ENCODE measurements around the gene POLA2. TPM values are rescaled to one million over a fixed set of nuclear protein-coding genes. Genes with fewer than 3 reads are reported as not detected.
"Not testable (repeated sequence)": the region's sequence is repeated elsewhere in the genome, so short reads cannot be mapped to it uniquely, and the experiment has no call there.

The POLA2 gene
- polyA plus RNA-seq, 2 of the 4 experiments (the other 2 are of a cell fraction): 34.5 to 52.3 TPM

DNA sequence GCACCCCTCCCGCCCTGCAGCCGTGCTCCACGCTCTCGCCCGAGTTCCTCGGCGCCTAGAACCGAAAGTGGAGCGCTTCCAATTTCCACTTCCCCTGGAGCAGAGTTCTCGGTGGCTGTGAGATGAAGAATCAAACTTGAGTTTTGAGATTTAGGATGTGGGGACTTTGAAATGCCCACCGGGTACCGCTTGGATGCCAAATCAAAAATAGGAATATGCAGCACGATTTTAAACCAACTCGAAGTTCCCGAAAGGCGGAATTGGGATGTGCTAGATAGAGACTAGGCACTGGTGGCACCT is 569 bp downstream of the POLA2 start:
- WGBS (ENCODE audit: missing lambda C conversion rate): 2% methylated on average over 8 of the region's 16 CpGs
- ATAC-seq: no peak
- Histone ChIP-seq H3K4me3 (peak overlapping the region; percentile 77), H3K27ac (peak overlapping the region; percentile 82 to 93), H3K4me1 (peaks cover 11% of the 10 kb centered on the region), H3K9me3 (no peaks in the 10 kb centered on the region), H3K4me2 (peak overlapping the region; percentile 95)
- ChIA-PET CTCF (interaction anchor here (1.1 to 76.3 kb wide), 7 partner anchors 10 to 248 kb away, joined by 3 to 3090 read pairs (median 5); partner anchors contain the start of genes ARL2, CDC42EP2, DPF2 and TIGD3), POLR2A (interaction anchor here (0.8 to 1.7 kb wide), 9 partner anchors 13 to 263 kb away, joined by 3 to 11 read pairs (median 3); partner anchors contain the start of genes CAPN1, CDC42EP2, DPF2 and SCYL1)
- TF ChIP-seq PHF8 (IDR thresholded peaks at IDR 0.05; ENCODE audit: borderline replicate concordance, low read depth): 0 out of 2 replicates have a peak, but pooled peaks have one; percentile 4
- no peak for TF ChIP-seq CBX2 (IDR thresholded peaks at IDR 0.05; ENCODE audit: borderline replicate concordance, low read depth)
- no peak for TF ChIP-seq TFCP2L1 (CRISPR knock-in tag; IDR thresholded peaks at IDR 0.05)
- no peak for TF ChIP-seq KDM5A (IDR thresholded peaks at IDR 0.05)
- TF ChIP-seq, protein P1, sequence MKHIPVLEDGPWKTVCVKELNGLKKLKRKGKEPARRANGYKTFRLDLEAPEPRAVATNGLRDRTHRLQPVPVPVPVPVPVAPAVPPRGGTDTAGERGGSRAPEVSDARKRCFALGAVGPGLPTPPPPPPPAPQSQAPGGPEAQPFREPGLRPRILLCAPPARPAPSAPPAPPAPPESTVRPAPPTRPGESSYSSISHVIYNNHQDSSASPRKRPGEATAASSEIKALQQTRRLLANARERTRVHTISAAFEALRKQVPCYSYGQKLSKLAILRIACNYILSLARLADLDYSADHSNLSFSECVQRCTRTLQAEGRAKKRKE (CRISPR knock-in tag; IDR thresholded peaks at IDR 0.05; ENCODE audit: low read depth): no peak
- no peak for TF ChIP-seq HEYL (CRISPR knock-in tag; IDR thresholded peaks at IDR 0.05)
- no peak for TF ChIP-seq HDAC2 (IDR thresholded peaks at IDR 0.05)
- no peak for DNase-seq (ENCODE audit: low read depth in 1 of 2, low spot score in 1 of 2)
- no peak for FAIRE-seq

DNA sequence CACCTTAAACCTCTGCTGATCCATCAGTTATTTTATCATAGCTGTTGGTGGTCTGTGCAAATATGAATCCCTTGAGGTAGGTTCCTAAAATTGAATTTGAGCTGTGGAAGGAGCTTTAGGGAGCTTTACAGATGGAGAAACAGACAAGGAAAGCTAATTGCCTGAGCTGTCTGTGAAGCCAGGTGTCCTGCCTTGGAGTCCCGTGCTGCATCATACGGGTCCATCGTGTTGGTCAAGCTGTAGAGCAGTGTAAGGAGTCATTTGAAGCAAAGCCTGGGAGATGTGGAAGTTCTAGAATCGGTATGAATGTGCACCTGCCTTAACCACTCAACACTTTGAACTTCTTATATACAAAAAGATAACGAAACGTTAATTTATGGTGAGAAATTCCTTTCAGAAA is 1.0 kb downstream of the POLA2 start:
- ChIA-PET CTCF (interaction anchor here (0.7 to 76.3 kb wide), 7 partner anchors 9 to 248 kb away, joined by 3 to 3090 read pairs (median 5); partner anchors contain the start of genes ARL2, CDC42EP2, DPF2 and TIGD3), POLR2A (interaction anchor here (0.6 to 1.7 kb wide), 4 partner anchors 14 to 262 kb away, joined by 3 to 11 read pairs (median 5); partner anchors contain the start of genes DPF2 and SCYL1)
- Histone ChIP-seq H3K9me3 (no peaks in the 10 kb centered on the region), H3K4me2 (peak overlapping the region; percentile 95), H3K4me3 (peak overlapping the region; percentile 77), H3K27ac (peak overlapping the region; percentile 82 to 93), H3K4me1 (peaks cover 11% of the 10 kb centered on the region)
- DNase-seq (ENCODE audit: low read depth in 1 of 2, low spot score in 1 of 2) (no peak), FAIRE-seq (no peak), ATAC-seq (peak in 1 of 2 experiments; percentile 6; a peak in 1 of 6 replicates)
- TF ChIP-seq CHD2 (IDR thresholded peaks at IDR 0.05; ENCODE audit: low read length, partially characterized antibody): no peak
- no peak for TF ChIP-seq CBX8 (IDR thresholded peaks at IDR 0.05)
- no peak for TF ChIP-seq CHD4 (IDR thresholded peaks at IDR 0.05; ENCODE audit: borderline replicate concordance)
- TF ChIP-seq EHF (CRISPR knock-in tag; IDR thresholded peaks at IDR 0.05): no peak
- TF ChIP-seq KDM1A (IDR thresholded peaks at IDR 0.05; ENCODE audit: low read depth): no peak
- no peak for TF ChIP-seq BHLHE40 (IDR thresholded peaks at IDR 0.05; ENCODE audit: low read depth, low read length)
- TF ChIP-seq, protein P2, sequence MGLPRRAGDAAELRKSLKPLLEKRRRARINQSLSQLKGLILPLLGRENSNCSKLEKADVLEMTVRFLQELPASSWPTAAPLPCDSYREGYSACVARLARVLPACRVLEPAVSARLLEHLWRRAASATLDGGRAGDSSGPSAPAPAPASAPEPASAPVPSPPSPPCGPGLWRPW (IDR thresholded peaks at IDR 0.05): no peak
- no peak for TF ChIP-seq NFE2L2 (conservative IDR thresholded peaks at IDR 0.05; ENCODE audit: low read length)
- TF ChIP-seq, protein P3, sequence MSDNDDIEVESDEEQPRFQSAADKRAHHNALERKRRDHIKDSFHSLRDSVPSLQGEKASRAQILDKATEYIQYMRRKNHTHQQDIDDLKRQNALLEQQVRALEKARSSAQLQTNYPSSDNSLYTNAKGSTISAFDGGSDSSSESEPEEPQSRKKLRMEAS (IDR thresholded peaks at IDR 0.05): no peak
- 54% methylated on average over 6 of the region's 6 CpGs for WGBS (ENCODE audit: missing lambda C conversion rate)

DNA sequence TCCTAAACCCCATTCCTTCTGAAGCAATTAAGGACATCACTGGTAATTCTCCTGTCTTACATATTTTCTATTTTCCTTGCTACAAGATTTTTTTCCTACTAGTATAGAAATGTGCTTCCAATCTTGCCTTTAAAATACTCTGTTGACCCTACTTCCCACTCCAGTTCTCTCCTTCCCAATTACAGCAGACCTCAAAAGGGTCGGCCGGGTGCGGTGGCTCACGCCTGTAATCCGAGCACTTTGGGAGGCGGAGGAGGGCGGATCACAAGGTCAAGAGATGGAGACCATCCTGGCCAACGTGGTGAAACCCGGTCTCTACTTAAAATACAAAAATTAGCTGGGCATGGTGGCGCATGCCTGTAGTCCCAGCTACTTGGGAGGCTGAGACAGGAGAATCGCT is 3.0 kb downstream of the POLA2 start:
- POLR2A ChIA-PET; H3K9me3 ChIP-seq; DNase-seq (ENCODE audit: low read depth in 1 of 2, low spot score in 1 of 2); ATAC-seq; FAIRE-seq; H3K27ac ChIP-seq; H3K4me3 ChIP-seq; H3K4me2 ChIP-seq: not testable (repeated sequence)
- 95% methylated on average over 11 of the region's 11 CpGs for WGBS (ENCODE audit: missing lambda C conversion rate)
- peaks cover 11% of the 10 kb centered on the region for H3K4me1 ChIP-seq
- CTCF ChIA-PET: interaction anchor here (2.0 to 76.3 kb wide), 5 partner anchors 10 to 83 kb away, joined by 9 to 3090 read pairs (median 22); partner anchors contain the start of genes CAPN1, CDC42EP2, DPF2 and TIGD3

DNA sequence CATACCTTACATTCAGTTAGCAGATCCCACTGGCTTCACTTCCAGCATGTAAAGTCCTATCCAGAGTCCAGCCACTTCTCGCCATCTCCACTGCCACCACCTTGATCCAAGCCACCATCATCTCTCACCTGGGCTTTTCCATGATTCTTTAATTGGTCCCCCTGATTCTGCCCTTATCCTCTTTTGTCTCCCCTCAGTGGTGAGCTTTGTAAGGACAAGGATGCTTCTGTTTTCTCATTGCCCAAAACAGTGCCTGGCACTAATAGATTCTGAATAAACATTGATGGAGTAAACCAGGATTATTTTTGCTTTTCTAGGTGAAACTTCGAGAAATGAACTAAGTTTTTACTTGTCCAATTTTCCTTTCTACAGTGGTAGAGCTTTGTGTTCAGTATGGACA is 4.4 kb downstream of the POLA2 start:
- no peak overlapping the region for H3K4me2 ChIP-seq
- POLR2A ChIA-PET: interaction anchor here (1.5 kb wide), 1 partner anchor 67 kb away, joined by 3 read pairs; the partner anchor contains the start of gene DPF2
- peak in 1 of 2 experiments; percentile 14; a peak in 1 of 5 replicates for TF ChIP-seq RAD21 (conservative IDR thresholded peaks at IDR 0.05 in 1 of 2, IDR thresholded peaks at IDR 0.05 in 1 of 2)
- no peak for TF ChIP-seq ZFP36 (IDR thresholded peaks at IDR 0.05; ENCODE audit: borderline replicate concordance, partially characterized antibody)
- no peak for ATAC-seq
- H3K4me1 ChIP-seq: peaks cover 7% of the 10 kb centered on the region
- WGBS (ENCODE audit: missing lambda C conversion rate): 70% methylated on average over 2 of the region's 2 CpGs
- no peak for FAIRE-seq
- CTCF ChIA-PET: interaction anchor here (1.6 to 76.3 kb wide), 6 partner anchors 8 to 132 kb away, joined by 3 to 3090 read pairs (median 18); partner anchors contain the start of genes CAPN1, CDC42EP2, DPF2 and SYVN1
- H3K9me3 ChIP-seq: no peaks in the 10 kb centered on the region
- no peak overlapping the region for H3K27ac ChIP-seq
- no peak for DNase-seq (ENCODE audit: low read depth in 1 of 2, low spot score in 1 of 2)
- H3K4me3 ChIP-seq: no peak overlapping the region

Measured in A549 (cell line).